ENCODE results near the gene RNF182.

Gene RNF182

DNA sequence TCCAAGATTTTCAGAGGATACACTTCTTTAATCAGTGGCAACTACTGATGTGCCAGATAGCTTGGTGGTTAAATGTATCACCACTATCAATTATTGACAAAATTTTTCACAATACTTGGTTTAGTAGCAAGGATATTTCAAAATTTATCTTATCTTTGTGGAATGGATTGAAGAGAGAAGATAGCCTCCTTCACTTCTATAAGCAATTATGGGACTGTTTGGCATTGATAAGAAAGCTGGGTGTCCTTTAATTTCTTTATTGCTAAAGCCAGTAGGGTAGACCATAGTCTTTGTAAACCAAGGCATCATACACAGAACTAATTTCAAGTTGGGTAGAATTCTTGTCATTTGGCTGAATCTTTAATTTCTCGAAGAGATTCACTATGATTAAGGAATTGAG, 4.9 kb upstream of the RNF182 start:
- DNase-seq (ENCODE audit: insufficient read length): no peak
- no peak for TF ChIP-seq TAF1 (IDR thresholded peaks at IDR 0.05; ENCODE audit: borderline replicate concordance, low read depth, low read length)
- no peak for TF ChIP-seq POLR2AphosphoS5 (IDR thresholded peaks at IDR 0.05; ENCODE audit: low read depth, low read length)
- TF ChIP-seq POLR2A (IDR thresholded peaks at IDR 0.05; ENCODE audit: low read depth, low read length): no peak
- FAIRE-seq: no peak

DNA sequence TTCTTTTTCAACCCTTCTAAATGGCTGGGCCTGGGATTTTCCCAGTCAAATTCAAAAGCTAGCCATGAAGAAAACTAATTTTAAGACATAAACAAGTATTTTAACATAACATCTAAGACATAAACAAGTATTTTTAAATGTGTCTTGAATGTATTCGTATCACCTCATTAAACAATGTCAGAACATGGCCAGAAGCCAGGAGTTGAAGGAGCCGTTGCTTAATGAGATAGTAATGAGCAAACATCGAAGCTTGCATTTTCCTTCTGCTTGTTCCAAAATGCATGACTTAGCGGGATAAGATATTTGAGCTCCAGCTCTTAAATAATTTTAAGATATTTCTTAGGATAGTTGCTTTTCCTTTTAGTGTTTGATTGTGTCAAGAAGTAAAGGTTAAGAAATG, 4.2 kb upstream of the RNF182 start:
- FAIRE-seq: no peak
- TF ChIP-seq TAF1 (IDR thresholded peaks at IDR 0.05; ENCODE audit: borderline replicate concordance, low read depth, low read length) (no peak), POLR2A (IDR thresholded peaks at IDR 0.05; ENCODE audit: low read depth, low read length) (no peak), POLR2AphosphoS5 (IDR thresholded peaks at IDR 0.05; ENCODE audit: low read depth, low read length) (no peak)
- DNase-seq (ENCODE audit: insufficient read length): no peak

DNA sequence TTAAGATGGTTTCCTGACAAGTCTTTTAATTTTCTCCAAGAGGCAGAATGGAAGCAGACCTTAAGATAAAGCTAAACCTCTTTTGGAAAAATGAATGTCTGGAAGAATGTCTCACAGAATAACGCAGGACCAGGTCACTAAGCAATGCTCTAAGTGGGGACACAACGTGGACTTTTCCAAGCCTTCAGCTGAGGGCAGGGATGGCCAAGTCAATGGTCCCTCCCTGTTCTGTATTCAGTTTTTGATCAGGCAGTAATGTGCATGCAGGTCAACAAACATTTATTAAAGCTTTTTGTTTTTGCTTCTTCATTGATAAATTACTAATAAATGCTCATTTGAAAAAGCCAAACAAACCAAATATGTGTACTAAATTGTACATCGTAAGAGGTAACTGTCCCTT, 2.0 kb upstream of the RNF182 start:
- DNase-seq (ENCODE audit: insufficient read length) (no peak), FAIRE-seq (no peak)
- no peak for TF ChIP-seq POLR2A (IDR thresholded peaks at IDR 0.05; ENCODE audit: low read depth, low read length)
- no peak for TF ChIP-seq TAF1 (IDR thresholded peaks at IDR 0.05; ENCODE audit: borderline replicate concordance, low read depth, low read length)
- no peak for TF ChIP-seq POLR2AphosphoS5 (IDR thresholded peaks at IDR 0.05; ENCODE audit: low read depth, low read length)

DNA sequence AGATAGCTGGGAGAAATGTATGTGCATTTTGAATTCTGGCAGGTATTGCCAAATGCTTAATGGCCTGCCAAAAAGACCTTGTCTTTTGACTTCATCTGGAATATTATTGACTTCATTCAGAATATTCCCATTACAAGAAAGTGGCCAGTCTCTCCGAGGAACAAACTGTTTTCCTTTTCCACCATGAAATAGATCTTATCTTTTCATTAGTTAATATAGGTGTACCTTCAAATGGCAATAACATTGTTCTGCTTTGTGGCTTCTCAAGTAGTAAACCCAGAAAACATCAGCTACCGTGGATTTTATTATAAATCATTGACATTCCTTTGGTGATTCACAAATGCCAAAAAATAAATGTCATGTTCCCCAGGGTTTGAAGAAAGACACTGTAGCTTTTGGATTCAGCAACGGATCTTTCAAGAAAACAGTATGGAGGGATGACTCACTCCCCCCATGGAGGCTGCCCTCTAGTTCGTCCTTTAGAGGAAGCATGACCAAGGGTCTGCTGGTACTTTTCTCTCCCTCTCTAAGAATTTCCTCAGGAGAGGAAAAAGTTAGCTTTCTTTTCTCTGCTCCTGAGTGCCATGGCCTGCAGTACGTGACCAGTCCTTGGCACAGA, 1.1 kb upstream of the RNF182 start:
- FAIRE-seq (no peak), DNase-seq (ENCODE audit: insufficient read length) (no peak)
- TF ChIP-seq TAF1 (IDR thresholded peaks at IDR 0.05; ENCODE audit: borderline replicate concordance, low read depth, low read length) (no peak), POLR2AphosphoS5 (IDR thresholded peaks at IDR 0.05; ENCODE audit: low read depth, low read length) (no peak), POLR2A (IDR thresholded peaks at IDR 0.05; ENCODE audit: low read depth, low read length) (no peak)

DNA sequence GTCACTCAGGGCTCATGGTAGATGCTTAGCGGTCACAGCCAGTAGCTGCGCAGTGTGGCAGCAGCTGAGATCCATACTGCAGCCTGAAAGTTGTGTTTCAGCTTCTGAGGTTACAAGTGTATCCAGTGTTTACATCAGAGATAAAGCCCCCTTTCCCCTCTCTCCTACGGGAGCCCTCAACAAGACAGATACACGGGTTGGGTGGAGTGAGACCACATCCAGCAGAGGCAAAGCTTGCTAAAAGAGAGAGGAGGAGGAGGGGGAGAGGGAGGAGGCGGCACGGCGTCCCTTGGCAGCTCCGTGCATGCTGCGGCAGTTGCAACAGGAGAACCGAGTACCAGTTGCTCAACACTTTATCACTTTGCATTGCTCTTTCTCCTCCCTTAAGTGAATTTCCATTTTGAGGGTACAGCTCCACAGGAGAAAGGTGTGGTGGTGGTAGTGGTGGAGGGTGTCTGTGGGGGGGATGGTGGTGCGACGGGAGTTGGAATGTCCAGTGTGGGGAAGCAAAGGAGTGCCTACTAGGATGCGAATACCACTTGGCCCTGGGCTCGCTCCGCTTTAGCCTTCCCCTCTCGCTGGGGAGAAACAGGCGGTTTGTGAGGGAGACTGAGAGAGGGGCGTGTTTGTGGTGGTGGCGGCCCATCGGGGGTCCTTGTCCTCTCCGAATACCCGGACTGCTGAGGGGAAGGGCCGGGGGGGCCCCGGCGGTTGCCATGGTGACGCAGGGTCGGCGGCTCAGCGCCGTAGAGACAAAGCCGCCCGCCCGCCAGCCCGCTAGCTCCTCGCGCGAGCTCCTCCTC, 405 bp upstream of the RNF182 start:
- no peak for DNase-seq (ENCODE audit: insufficient read length)
- TF ChIP-seq POLR2A (IDR thresholded peaks at IDR 0.05; ENCODE audit: low read depth, low read length) (no peak), TAF1 (IDR thresholded peaks at IDR 0.05; ENCODE audit: borderline replicate concordance, low read depth, low read length) (no peak), POLR2AphosphoS5 (IDR thresholded peaks at IDR 0.05; ENCODE audit: low read depth, low read length) (no peak)
- FAIRE-seq: no peak

DNA sequence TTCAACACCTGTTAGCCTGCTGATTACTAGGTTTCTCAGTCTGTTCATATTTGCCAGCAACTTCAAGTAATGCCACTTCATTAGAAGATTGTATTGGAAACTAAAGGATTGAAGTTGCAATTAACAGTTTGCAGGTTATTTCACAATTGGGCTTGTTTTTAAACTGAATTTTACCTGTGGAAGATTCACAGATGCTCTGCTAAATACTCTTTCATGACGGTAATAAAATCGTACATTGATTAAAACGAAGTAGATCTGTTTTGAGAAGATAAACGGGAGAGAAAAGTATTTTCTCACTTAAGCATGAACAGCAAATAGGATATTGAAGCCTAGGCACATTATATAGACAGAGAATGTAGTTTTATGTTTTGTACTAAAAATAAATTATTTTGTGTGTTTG, 1.6 kb downstream of the RNF182 start:
- DNase-seq (ENCODE audit: insufficient read length) (no peak), FAIRE-seq (no peak)
- TF ChIP-seq POLR2A (IDR thresholded peaks at IDR 0.05; ENCODE audit: low read depth, low read length) (no peak), TAF1 (IDR thresholded peaks at IDR 0.05; ENCODE audit: borderline replicate concordance, low read depth, low read length) (no peak), POLR2AphosphoS5 (IDR thresholded peaks at IDR 0.05; ENCODE audit: low read depth, low read length) (no peak)

DNA sequence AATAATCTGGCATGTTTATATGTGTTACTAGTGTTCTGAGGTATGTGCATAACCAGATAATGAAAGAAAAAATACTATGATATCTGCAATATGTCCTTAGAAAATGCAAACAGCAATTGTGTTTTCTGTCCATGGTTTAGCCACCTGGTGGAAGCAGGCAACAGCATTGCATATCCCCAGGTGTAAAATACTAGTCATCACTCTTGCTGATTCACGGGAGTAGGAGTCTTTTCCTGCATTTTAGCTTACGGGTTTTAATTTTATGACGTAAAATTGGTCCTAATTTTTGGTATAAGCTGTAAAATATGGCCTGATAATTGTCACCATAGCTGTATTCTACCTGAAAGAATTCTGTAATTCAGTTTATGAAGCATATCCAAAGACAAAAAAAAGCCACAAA, 2.5 kb downstream of the RNF182 start:
- TF ChIP-seq POLR2AphosphoS5 (IDR thresholded peaks at IDR 0.05; ENCODE audit: low read depth, low read length) (no peak), TAF1 (IDR thresholded peaks at IDR 0.05; ENCODE audit: borderline replicate concordance, low read depth, low read length) (no peak), POLR2A (IDR thresholded peaks at IDR 0.05; ENCODE audit: low read depth, low read length) (no peak)
- DNase-seq (ENCODE audit: insufficient read length) (no peak), FAIRE-seq (no peak)

DNA sequence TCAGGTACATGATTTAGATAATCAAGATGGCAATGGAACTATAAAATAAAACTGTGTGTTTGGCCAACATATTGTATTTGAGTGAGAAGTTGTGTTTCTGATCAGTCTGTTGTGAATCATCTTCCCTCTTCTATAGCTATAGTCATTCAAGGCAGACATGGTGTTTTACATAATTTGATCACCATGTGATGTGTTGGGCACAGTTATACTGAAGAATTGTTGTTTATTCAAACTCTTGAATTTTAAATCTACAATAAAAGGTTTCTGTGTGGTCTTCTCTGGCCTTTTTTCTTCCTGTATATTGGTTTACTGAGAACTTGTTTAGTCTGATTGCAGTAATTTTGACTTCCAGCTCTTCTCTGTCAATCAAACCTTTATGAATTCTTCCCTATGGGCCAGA, 4.4 kb downstream of the RNF182 start:
- DNase-seq (ENCODE audit: insufficient read length) (no peak), FAIRE-seq (no peak)
- TF ChIP-seq POLR2A (IDR thresholded peaks at IDR 0.05; ENCODE audit: low read depth, low read length) (no peak), POLR2AphosphoS5 (IDR thresholded peaks at IDR 0.05; ENCODE audit: low read depth, low read length) (no peak), TAF1 (IDR thresholded peaks at IDR 0.05; ENCODE audit: borderline replicate concordance, low read depth, low read length) (no peak)

DNA sequence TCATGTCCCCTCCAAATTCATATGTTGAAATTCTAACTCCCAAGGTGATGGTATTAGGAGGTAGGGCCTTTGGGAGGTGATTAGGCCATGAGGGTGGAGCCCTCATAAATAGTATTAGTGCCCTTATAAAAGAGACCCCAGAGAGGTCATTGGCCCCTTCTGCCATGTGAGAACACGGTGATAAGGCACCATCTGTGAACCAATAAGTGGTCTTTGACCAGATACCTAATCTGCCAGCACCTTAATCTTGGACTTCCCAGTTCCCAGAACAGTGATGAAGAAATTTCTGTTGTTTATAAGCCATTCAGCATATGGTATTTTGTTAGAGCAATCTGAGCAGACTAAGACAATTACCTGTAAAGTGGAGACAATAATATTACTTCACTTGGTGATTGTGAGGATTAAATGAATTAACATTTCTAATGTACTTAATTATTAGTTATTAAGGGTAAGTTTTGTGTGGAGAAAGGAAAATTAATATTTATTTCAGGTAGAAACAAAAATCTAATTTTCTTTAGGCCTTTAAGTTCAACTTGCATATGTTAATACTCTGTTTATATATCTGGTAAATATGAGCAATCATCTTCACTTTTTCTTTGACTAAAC, 7.1 kb downstream of the RNF182 start:
- no peak for TF ChIP-seq TAF1 (IDR thresholded peaks at IDR 0.05; ENCODE audit: borderline replicate concordance, low read depth, low read length)
- no peak for TF ChIP-seq POLR2AphosphoS5 (IDR thresholded peaks at IDR 0.05; ENCODE audit: low read depth, low read length)
- TF ChIP-seq POLR2A (IDR thresholded peaks at IDR 0.05; ENCODE audit: low read depth, low read length): no peak
- FAIRE-seq (no peak), DNase-seq (ENCODE audit: insufficient read length) (no peak)

DNA sequence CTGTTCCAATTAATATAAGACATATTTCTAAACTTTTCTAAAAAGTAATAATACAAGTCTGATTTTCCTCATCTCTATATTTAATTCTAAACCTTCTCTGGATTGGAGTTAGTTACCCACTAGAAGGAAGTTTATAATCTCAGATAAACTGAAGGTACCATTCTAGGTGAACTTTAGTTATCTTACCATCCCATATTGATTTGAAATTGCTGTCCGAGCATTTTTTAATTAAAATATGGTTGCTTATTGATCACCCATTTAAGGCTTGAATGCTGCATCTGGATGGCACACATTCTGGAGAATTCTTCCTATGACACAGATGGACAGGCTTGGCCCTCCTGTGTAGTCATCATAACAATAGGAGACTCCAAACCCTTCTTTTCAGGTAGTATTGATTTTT, 8.0 kb downstream of the RNF182 start:
- DNase-seq (ENCODE audit: insufficient read length): no peak
- FAIRE-seq: no peak
- TF ChIP-seq TAF1 (IDR thresholded peaks at IDR 0.05; ENCODE audit: borderline replicate concordance, low read depth, low read length): no peak
- TF ChIP-seq POLR2AphosphoS5 (IDR thresholded peaks at IDR 0.05; ENCODE audit: low read depth, low read length): no peak
- TF ChIP-seq POLR2A (IDR thresholded peaks at IDR 0.05; ENCODE audit: low read depth, low read length): no peak

DNA sequence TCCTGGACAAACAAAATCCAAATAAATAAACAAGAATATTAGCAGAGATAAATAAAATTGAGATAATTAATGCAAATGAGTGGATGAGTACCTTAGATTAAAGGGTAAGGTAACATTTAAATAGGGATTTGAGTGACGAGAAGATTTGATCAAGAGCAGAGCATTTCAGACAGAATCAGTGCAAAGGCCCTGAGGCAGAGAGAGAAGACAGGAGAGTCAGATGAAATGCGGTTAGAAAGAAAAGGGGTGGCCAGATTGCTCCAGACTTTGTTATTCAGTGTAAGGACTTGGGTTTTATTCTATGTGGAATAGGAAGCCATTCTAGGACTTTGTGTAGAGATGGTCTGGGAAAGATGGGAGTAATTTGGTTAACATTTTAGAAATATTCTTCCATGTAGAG, 10.0 kb downstream of the RNF182 start:
- FAIRE-seq (no peak), DNase-seq (ENCODE audit: insufficient read length) (no peak)
- TF ChIP-seq POLR2AphosphoS5 (IDR thresholded peaks at IDR 0.05; ENCODE audit: low read depth, low read length): no peak
- no peak for TF ChIP-seq TAF1 (IDR thresholded peaks at IDR 0.05; ENCODE audit: borderline replicate concordance, low read depth, low read length)
- TF ChIP-seq POLR2A (IDR thresholded peaks at IDR 0.05; ENCODE audit: low read depth, low read length): no peak

Data from GM12892 (cell line).